HG02973 (cell line): ENCODE results near the gene CYSTM1.
"Not testable (repeated sequence)": the region's sequence is repeated elsewhere in the genome, so short reads cannot be mapped to it uniquely, and the experiment has no call there.

Source experiments
- ATAC-seq: cut with Tn5 transposase; IDR thresholded peaks from one replicate; pipeline ENCODE4 v1.9.1; 2021; ENCODE audit warnings: moderate library complexity; ENCODE audit not compliant: unreplicated experiment

Gene CYSTM1

GRCh38 chr5:140148508-140148907, 26.5 kb upstream of the CYSTM1 start:
- no peak for ATAC-seq

GRCh38 chr5:140150201-140150600, 24.8 kb upstream of the CYSTM1 start:
- no peak for ATAC-seq

GRCh38 chr5:140151144-140152021, 23.6 kb upstream of the CYSTM1 start:
- ATAC-seq: no peak

GRCh38 chr5:140152022-140152999, 22.7 kb upstream of the CYSTM1 start:
- no peak for ATAC-seq

GRCh38 chr5:140153255-140153654, 21.7 kb upstream of the CYSTM1 start:
- no peak for ATAC-seq

- ATAC-seq: no peak
Measured at GRCh38 chr5:140153905-140154304, 21.1 kb upstream of the CYSTM1 start.

- not testable (repeated sequence) for ATAC-seq
Measured at GRCh38 chr5:140154710-140155381, 20.1 kb upstream of the CYSTM1 start.

- ATAC-seq: peak; percentile 94
Measured at GRCh38 chr5:140157032-140157781, 17.8 kb upstream of the CYSTM1 start.

- no peak for ATAC-seq
Measured at GRCh38 chr5:140159014-140159927, 15.7 kb upstream of the CYSTM1 start.

- no peak for ATAC-seq
Measured at GRCh38 chr5:140162275-140162674, 12.7 kb upstream of the CYSTM1 start.

GRCh38 chr5:140162781-140163180, 12.2 kb upstream of the CYSTM1 start:
- no peak for ATAC-seq

GRCh38 chr5:140165101-140165922, 9.7 kb upstream of the CYSTM1 start:
- no peak for ATAC-seq

GRCh38 chr5:140165923-140166270, 9.1 kb upstream of the CYSTM1 start:
- no peak for ATAC-seq

GRCh38 chr5:140166911-140167310, 8.1 kb upstream of the CYSTM1 start:
- no peak for ATAC-seq

GRCh38 chr5:140168371-140168770, 6.6 kb upstream of the CYSTM1 start:
- no peak for ATAC-seq

GRCh38 chr5:140169410-140169809, 5.6 kb upstream of the CYSTM1 start:
- no peak for ATAC-seq

- ATAC-seq: no peak
Measured at GRCh38 chr5:140172483-140172882, 2.5 kb upstream of the CYSTM1 start.

- ATAC-seq: no peak
Measured at GRCh38 chr5:140174014-140174413, 974 bp upstream of the CYSTM1 start.
